ENCODE measurements around the gene TP53RK. TPM values are rescaled to one million over a fixed set of nuclear protein-coding genes. Genes with fewer than 3 reads are reported as not detected.
"Not testable (repeated sequence)": the region's sequence is repeated elsewhere in the genome, so short reads cannot be mapped to it uniquely, and the experiment has no call there.

TP53RK gene
- total RNA-seq, 1 experiment from 2014 or later, result 20.6 TPM

DNA sequence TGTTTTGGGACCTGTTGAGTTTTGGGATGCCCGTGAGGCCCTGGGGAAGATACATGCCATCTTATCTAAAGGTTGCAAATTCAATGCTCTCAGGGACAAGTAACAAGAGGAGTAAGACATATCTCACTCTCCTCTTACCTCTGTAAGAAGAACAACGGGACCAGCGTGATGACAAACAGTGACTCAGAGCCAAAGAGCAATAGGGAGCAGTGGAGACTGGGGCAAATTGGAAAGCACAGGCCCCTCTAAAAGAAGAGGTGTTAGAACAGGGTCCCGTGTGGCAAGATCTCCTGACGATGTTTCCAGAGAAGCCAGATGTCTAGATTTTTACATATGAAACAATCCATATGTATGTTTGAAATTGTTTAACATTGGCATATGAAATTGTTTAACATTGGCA lies 11.6 kb downstream of the TP53RK start:
- Histone ChIP-seq H3K36me3 (ENCODE audit: insufficient read depth, low read length, poor library complexity, severe bottlenecking) (peaks cover 4% of the 10 kb centered on the region), H3K9me3 (ENCODE audit: low read depth, low read length, poor library complexity, severe bottlenecking) (no peaks in the 10 kb centered on the region), H3K27ac (ENCODE audit: low read depth, low read length, poor library complexity, severe bottlenecking) (no peak overlapping the region), H3K4me1 (ENCODE audit: insufficient read depth, low read length, poor library complexity, severe bottlenecking) (no peaks in the 10 kb centered on the region), H3K4me3 (ENCODE audit: low read depth, low read length, poor library complexity, severe bottlenecking) (no peak overlapping the region), H3K27me3 (replicated peaks; ENCODE audit: insufficient read depth, low read depth, low read length, poor library complexity) (no peaks in the 10 kb centered on the region)
- CTCF ChIA-PET, result no interaction called here
- no peak for DNase-seq (ENCODE audit: low spot score)
- POLR2A ChIA-PET (ENCODE audit: low non-redundant PET), result no interaction called here
- no TSS peak for BruUV-seq (replicated peaks)
- TF ChIP-seq, protein P1, sequence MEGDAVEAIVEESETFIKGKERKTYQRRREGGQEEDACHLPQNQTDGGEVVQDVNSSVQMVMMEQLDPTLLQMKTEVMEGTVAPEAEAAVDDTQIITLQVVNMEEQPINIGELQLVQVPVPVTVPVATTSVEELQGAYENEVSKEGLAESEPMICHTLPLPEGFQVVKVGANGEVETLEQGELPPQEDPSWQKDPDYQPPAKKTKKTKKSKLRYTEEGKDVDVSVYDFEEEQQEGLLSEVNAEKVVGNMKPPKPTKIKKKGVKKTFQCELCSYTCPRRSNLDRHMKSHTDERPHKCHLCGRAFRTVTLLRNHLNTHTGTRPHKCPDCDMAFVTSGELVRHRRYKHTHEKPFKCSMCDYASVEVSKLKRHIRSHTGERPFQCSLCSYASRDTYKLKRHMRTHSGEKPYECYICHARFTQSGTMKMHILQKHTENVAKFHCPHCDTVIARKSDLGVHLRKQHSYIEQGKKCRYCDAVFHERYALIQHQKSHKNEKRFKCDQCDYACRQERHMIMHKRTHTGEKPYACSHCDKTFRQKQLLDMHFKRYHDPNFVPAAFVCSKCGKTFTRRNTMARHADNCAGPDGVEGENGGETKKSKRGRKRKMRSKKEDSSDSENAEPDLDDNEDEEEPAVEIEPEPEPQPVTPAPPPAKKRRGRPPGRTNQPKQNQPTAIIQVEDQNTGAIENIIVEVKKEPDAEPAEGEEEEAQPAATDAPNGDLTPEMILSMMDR (conservative IDR thresholded peaks at IDR 0.05; ENCODE audit: low read depth, low read length), result no peak
- TF ChIP-seq EZH2 (IDR thresholded peaks at IDR 0.05; ENCODE audit: borderline replicate concordance, low read depth, low read length, poor library complexity, severe bottlenecking), result no peak
- intact Hi-C loops (cut with micrococcal nuclease; ENCODE audit: unreplicated experiment), result no loop called here

DNA sequence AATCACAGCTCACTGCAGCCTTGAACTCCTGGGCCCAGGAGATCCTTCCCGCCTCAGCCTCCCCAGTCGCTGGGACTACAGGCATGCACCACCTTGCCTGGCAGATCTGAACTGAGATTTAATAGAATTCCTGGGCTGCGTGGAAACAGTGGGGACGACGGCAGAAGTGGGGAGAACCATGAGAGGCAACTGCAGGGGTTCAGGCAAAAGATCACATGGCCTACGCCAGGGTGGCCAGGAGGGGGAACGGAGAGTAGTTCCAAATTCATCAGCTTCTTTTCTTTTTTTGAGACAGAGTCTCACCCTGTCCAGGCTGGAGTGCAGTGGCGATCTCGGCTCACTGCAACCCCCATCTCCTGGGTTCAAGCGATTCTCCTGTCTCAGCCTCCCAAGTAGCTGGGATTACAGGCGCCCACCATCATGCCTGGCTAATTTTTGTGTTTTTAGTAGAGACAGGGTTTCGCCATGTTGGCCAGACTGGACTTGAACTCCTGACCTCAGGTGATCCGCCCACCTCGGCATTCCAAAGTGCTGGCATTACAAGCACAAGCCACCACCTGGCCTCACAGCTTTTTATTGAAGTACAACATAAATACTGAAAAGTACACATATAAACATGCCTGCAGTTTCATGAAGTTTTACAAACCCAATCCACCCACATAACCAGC lies 12.5 kb downstream of the TP53RK start:
- H3K27ac ChIP-seq (ENCODE audit: low read depth, low read length, poor library complexity, severe bottlenecking); H3K27me3 ChIP-seq (replicated peaks; ENCODE audit: insufficient read depth, low read depth, low read length, poor library complexity); H3K4me3 ChIP-seq (ENCODE audit: low read depth, low read length, poor library complexity, severe bottlenecking); intact Hi-C loops (cut with micrococcal nuclease; ENCODE audit: unreplicated experiment); CTCF ChIA-PET; BruUV-seq (replicated peaks); H3K4me1 ChIP-seq (ENCODE audit: insufficient read depth, low read length, poor library complexity, severe bottlenecking); POLR2A ChIA-PET (ENCODE audit: low non-redundant PET); H3K36me3 ChIP-seq (ENCODE audit: insufficient read depth, low read length, poor library complexity, severe bottlenecking); DNase-seq (ENCODE audit: low spot score); H3K9me3 ChIP-seq (ENCODE audit: low read depth, low read length, poor library complexity, severe bottlenecking): not testable (repeated sequence)

DNA sequence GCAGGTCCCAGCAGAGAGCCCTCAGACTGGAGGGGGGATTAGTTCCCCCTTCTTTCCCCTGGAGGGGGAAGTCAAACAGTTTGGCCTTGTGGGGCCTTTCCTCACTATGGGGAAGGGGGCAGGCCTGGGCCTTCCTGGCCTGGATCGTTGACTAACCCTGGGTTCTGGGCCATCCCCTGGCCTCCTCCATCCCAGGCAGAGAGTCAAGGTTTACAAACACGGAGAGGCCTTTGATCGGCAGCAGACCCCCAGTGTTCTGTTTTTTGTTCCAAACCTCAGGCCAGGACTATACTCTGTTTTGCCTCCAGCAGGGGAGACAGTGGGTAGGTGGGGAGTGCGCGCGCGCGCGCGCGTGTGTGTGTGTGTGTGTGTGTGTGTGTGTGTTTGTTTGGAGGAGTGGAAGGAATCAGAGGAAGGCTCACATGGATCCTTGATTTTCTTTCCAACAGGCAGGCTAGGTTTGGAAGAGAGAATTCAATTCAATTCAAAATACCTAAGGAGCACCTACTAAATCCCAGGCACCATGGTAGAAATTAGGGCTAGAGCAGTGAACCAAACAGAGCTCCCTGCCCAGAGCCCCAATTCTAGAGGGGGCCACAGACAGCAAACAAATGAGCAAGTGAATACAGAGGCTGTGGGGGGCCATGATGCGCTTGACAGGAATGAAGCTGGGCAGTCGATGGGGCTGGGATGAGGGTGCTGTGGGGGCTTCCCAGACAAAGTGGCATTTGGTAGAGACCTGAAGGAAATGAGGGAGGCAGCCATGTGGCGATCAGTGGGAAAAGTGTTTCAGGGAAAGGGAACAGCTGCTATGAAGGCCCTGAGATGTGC lies 14.8 kb downstream of the TP53RK start:
- TF ChIP-seq, protein P1 (conservative IDR thresholded peaks at IDR 0.05; ENCODE audit: low read depth, low read length), result no peak
- no peak for TF ChIP-seq EZH2 (IDR thresholded peaks at IDR 0.05; ENCODE audit: borderline replicate concordance, low read depth, low read length, poor library complexity, severe bottlenecking)
- intact Hi-C loops (cut with micrococcal nuclease; ENCODE audit: unreplicated experiment), result no loop called here
- no peaks in the 10 kb centered on the region for H3K4me1 ChIP-seq (ENCODE audit: insufficient read depth, low read length, poor library complexity, severe bottlenecking)
- ChIA-PET CTCF (no interaction called here), POLR2A (ENCODE audit: low non-redundant PET) (no interaction called here)
- DNase-seq (ENCODE audit: low spot score), result no peak
- H3K4me3 ChIP-seq (ENCODE audit: low read depth, low read length, poor library complexity, severe bottlenecking), result no peak overlapping the region
- H3K36me3 ChIP-seq (ENCODE audit: insufficient read depth, low read length, poor library complexity, severe bottlenecking), result no peaks in the 10 kb centered on the region
- H3K27me3 ChIP-seq (replicated peaks; ENCODE audit: insufficient read depth, low read depth, low read length, poor library complexity), result no peaks in the 10 kb centered on the region
- no peak overlapping the region for H3K27ac ChIP-seq (ENCODE audit: low read depth, low read length, poor library complexity, severe bottlenecking)
- H3K9me3 ChIP-seq (ENCODE audit: low read depth, low read length, poor library complexity, severe bottlenecking), result peaks cover 6% of the 10 kb centered on the region
- no TSS peak for BruUV-seq (replicated peaks)
